ENCODE measurements around the gene IQCN. TPM values are rescaled to one million over a fixed set of nuclear protein-coding genes. Genes with fewer than 3 reads are reported as not detected.

IQCN gene
- total and polyA plus RNA-seq, 10 of the 15 experiments (the other 5 are each of a cell fraction or from before 2014, with no cell fraction given), result 0.01 to 0.54 (median 0.23) TPM; not detected in 3

- peak; percentile 92 for TF ChIP-seq SP1 (IDR thresholded peaks at IDR 0.05; ENCODE audit: low read depth, low read length)
- TF ChIP-seq ZNF687 (IDR thresholded peaks at IDR 0.05), result peak; percentile 63; the same call in 1 of the 2 replicates
- peak; percentile 11; the same call in 1 of the 2 replicates for TF ChIP-seq RAD21 (IDR thresholded peaks at IDR 0.05; ENCODE audit: insufficient read depth, low read depth, low read length)
- TF ChIP-seq EGR1 (IDR thresholded peaks at IDR 0.05; ENCODE audit: borderline replicate concordance in 1 of 2, low read depth in 2 of 2, low read length in 2 of 2), result peak; percentile 69 to 98
- no peak for TF ChIP-seq YBX1 (IDR thresholded peaks at IDR 0.05)
- peak; percentile 83 for TF ChIP-seq EED (IDR thresholded peaks at IDR 0.05; ENCODE audit: low read depth)
- TF ChIP-seq CHD4 (IDR thresholded peaks at IDR 0.05), result no peak
- no peak for TF ChIP-seq PML (IDR thresholded peaks at IDR 0.05; ENCODE audit: low read length)
- TF ChIP-seq, protein P1, sequence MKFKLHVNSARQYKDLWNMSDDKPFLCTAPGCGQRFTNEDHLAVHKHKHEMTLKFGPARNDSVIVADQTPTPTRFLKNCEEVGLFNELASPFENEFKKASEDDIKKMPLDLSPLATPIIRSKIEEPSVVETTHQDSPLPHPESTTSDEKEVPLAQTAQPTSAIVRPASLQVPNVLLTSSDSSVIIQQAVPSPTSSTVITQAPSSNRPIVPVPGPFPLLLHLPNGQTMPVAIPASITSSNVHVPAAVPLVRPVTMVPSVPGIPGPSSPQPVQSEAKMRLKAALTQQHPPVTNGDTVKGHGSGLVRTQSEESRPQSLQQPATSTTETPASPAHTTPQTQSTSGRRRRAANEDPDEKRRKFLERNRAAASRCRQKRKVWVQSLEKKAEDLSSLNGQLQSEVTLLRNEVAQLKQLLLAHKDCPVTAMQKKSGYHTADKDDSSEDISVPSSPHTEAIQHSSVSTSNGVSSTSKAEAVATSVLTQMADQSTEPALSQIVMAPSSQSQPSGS (IDR thresholded peaks at IDR 0.05; ENCODE audit: low read length), result peak; percentile 67; the same call in 1 of the 2 replicates
- TF ChIP-seq TARDBP (IDR thresholded peaks at IDR 0.05; ENCODE audit: borderline replicate concordance), result 0 out of 2 replicates have a peak, but pooled peaks have one; percentile 63
- no peak for TF ChIP-seq NFYA (IDR thresholded peaks at IDR 0.05; ENCODE audit: borderline replicate concordance, low read depth, low read length)
- peak; percentile 57; the same call in 1 of the 2 replicates for TF ChIP-seq NFIC (IDR thresholded peaks at IDR 0.05; ENCODE audit: low read depth, low read length)
- TF ChIP-seq MYB (IDR thresholded peaks at IDR 0.05; ENCODE audit: borderline replicate concordance, low read depth, low read length), result peak; percentile 73; the same call in 1 of the 2 replicates
- TF ChIP-seq TAF1 (IDR thresholded peaks at IDR 0.05; ENCODE audit: borderline replicate concordance, low read depth, low read length), result peak; percentile 38; the same call in 1 of the 2 replicates
- no peak for TF ChIP-seq SPI1 (IDR thresholded peaks at IDR 0.05; ENCODE audit: borderline replicate concordance, insufficient read depth, low read depth, low read length)
- TF ChIP-seq ATF7 (IDR thresholded peaks at IDR 0.05; ENCODE audit: low read depth), result peak; percentile 86
- 0 out of 2 replicates have a peak, but pooled peaks have one; percentile 81 for TF ChIP-seq ZBED1 (IDR thresholded peaks at IDR 0.05; ENCODE audit: borderline replicate concordance)
- no peak for TF ChIP-seq NRF1 (conservative IDR thresholded peaks at IDR 0.05; ENCODE audit: low read depth, low read length)
- TF ChIP-seq HDGF (IDR thresholded peaks at IDR 0.05), result peak; percentile 20; the same call in 1 of the 2 replicates
- peak; percentile 80 for TF ChIP-seq NBN (IDR thresholded peaks at IDR 0.05)
- 0 out of 2 replicates have a peak, but pooled peaks have one; percentile 30 for TF ChIP-seq YY1 (IDR thresholded peaks at IDR 0.05; ENCODE audit: low read depth, low read length)
- TF ChIP-seq POLR2AphosphoS2 (IDR thresholded peaks at IDR 0.05; ENCODE audit: low read depth, low read length), result no peak
- peak; percentile 100 for TF ChIP-seq ZNF24 (IDR thresholded peaks at IDR 0.05)
- TF ChIP-seq IRF4 (IDR thresholded peaks at IDR 0.05; ENCODE audit: low read depth, low read length), result 0 out of 2 replicates have a peak, but pooled peaks have one; percentile 12
- TF ChIP-seq, protein P2, sequence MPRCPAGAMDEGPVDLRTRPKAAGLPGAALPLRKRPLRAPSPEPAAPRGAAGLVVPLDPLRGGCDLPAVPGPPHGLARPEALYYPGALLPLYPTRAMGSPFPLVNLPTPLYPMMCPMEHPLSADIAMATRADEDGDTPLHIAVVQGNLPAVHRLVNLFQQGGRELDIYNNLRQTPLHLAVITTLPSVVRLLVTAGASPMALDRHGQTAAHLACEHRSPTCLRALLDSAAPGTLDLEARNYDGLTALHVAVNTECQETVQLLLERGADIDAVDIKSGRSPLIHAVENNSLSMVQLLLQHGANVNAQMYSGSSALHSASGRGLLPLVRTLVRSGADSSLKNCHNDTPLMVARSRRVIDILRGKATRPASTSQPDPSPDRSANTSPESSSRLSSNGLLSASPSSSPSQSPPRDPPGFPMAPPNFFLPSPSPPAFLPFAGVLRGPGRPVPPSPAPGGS (IDR thresholded peaks at IDR 0.05; ENCODE audit: borderline replicate concordance, insufficient read depth, low read depth, low read length, poor library complexity, severe bottlenecking), result peak; percentile 99
- peak; percentile 87 for TF ChIP-seq MTA2 (IDR thresholded peaks at IDR 0.05; ENCODE audit: low read depth)
Observed at GRCh38 chr19:18290302-18291018, 16.2 kb upstream of the IQCN start (continued).
